ENCODE data around the gene WWOX. TPM values are rescaled to one million over a fixed set of nuclear protein-coding genes. Genes with fewer than 3 reads are reported as not detected.

Gene WWOX
- total and polyA plus RNA-seq, 10 donors, result 5.9 to 90.3 (median 26.4) TPM

- 89 to 98% (median 90%) methylated on average over 2 of the region's 2 CpGs for WGBS, 5 donors
- H3K4me1 ChIP-seq, result peaks cover 0 to 14% (median 10%) of the 10 kb centered on the region in 6 donors
Observed at GRCh38 chr16:78737630-78738029, 638.2 kb downstream of the WWOX start.

GRCh38 chr16:78738557-78738956 is 639.1 kb downstream of the WWOX start:
- no peaks in the 10 kb centered on the region for H3K36me3 ChIP-seq
- H3K27ac ChIP-seq, result no peak overlapping the region
- intact Hi-C loops (cut with DNase I; ENCODE audit: low total_unique reads), result no loop called here
- no peak for TF ChIP-seq POLR2AphosphoS5 (IDR thresholded peaks at IDR 0.05)
- no peak for TF ChIP-seq POLR2A (IDR thresholded peaks at IDR 0.05)
- TF ChIP-seq, protein P1, sequence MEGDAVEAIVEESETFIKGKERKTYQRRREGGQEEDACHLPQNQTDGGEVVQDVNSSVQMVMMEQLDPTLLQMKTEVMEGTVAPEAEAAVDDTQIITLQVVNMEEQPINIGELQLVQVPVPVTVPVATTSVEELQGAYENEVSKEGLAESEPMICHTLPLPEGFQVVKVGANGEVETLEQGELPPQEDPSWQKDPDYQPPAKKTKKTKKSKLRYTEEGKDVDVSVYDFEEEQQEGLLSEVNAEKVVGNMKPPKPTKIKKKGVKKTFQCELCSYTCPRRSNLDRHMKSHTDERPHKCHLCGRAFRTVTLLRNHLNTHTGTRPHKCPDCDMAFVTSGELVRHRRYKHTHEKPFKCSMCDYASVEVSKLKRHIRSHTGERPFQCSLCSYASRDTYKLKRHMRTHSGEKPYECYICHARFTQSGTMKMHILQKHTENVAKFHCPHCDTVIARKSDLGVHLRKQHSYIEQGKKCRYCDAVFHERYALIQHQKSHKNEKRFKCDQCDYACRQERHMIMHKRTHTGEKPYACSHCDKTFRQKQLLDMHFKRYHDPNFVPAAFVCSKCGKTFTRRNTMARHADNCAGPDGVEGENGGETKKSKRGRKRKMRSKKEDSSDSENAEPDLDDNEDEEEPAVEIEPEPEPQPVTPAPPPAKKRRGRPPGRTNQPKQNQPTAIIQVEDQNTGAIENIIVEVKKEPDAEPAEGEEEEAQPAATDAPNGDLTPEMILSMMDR (IDR thresholded peaks at IDR 0.05 in 8 of 11, conservative IDR thresholded peaks at IDR 0.05 in 3 of 11), result no peak
- WGBS, 5 donors, result 93 to 96% (median 94%) methylated on average over 5 of the region's 5 CpGs
- H3K27me3 ChIP-seq (replicated peaks in 1 of 7), result no peaks in the 10 kb centered on the region
- no peaks in the 10 kb centered on the region for H3K9me3 ChIP-seq
- no peak for DNase-seq
- H3K4me1 ChIP-seq, result peaks cover 0 to 24% (median 19%) of the 10 kb centered on the region in 6 donors
- no peak overlapping the region for H3K4me3 ChIP-seq

More at GRCh38 chr16:78737630-78738029, 638.2 kb downstream of the WWOX start:
- TF ChIP-seq POLR2AphosphoS5 (IDR thresholded peaks at IDR 0.05) (no peak), POLR2A (IDR thresholded peaks at IDR 0.05) (no peak)
- TF ChIP-seq, protein P1 (IDR thresholded peaks at IDR 0.05 in 8 of 11, conservative IDR thresholded peaks at IDR 0.05 in 3 of 11), result no peak
- Histone ChIP-seq H3K36me3 (no peaks in the 10 kb centered on the region), H3K27me3 (replicated peaks in 1 of 7) (no peaks in the 10 kb centered on the region), H3K9me3 (no peaks in the 10 kb centered on the region), H3K27ac (no peak overlapping the region), H3K4me3 (no peak overlapping the region)
- intact Hi-C loops (cut with DNase I; ENCODE audit: low total_unique reads), result no loop called here
- DNase-seq, result no peak

DNA sequence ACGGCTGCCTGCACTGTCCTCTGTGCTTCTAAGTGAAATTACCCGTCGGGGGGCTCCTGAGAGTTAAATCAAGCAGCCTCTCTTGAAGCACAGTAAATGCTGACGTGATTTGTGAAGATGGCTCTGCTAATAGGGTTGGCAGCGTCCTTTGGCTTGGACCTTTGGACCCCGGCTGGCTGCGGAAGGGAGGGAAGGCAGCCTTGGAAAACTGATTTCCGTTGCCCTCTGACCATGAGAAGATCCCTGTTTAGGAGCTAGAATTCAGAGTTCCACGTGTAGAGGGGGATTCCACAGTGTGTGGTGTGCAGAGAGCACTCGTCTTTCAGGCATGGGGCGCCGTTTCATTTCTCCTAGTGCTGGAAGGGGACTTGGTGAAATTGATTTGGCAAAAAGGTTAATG is 640.8 kb downstream of the WWOX start:
- peaks cover 0 to 39% (median 22%) of the 10 kb centered on the region in 6 donors for H3K4me1 ChIP-seq
- no peaks in the 10 kb centered on the region for H3K27me3 ChIP-seq (replicated peaks in 1 of 7)
- DNase-seq, result no peak
- no peak overlapping the region for H3K4me3 ChIP-seq
- 81 to 90% (median 87%) methylated on average over 8 to 12 of the region's 12 CpGs for WGBS, 5 donors
- no peak overlapping the region for H3K27ac ChIP-seq
- TF ChIP-seq, protein P1 (IDR thresholded peaks at IDR 0.05 in 8 of 11, conservative IDR thresholded peaks at IDR 0.05 in 3 of 11), result no peak
- no peak for TF ChIP-seq POLR2A (IDR thresholded peaks at IDR 0.05)
- TF ChIP-seq POLR2AphosphoS5 (IDR thresholded peaks at IDR 0.05), result no peak
- intact Hi-C loops (cut with DNase I; ENCODE audit: low total_unique reads), result no loop called here
- no peaks in the 10 kb centered on the region for H3K9me3 ChIP-seq
- no peaks in the 10 kb centered on the region for H3K36me3 ChIP-seq

GRCh38 chr16:78742501-78743283 is 643.2 kb downstream of the WWOX start:
- H3K27ac ChIP-seq, result peak overlapping the region; percentile 24 to 92 (median 83)
- H3K9me3 ChIP-seq, result no peaks in the 10 kb centered on the region
- peak overlapping the region in 6 of 8 donors; percentile 8 to 61 (median 20) for H3K4me3 ChIP-seq
- DNase-seq, result peak; percentile 86
- H3K4me1 ChIP-seq, result peaks cover 0 to 40% (median 22%) of the 10 kb centered on the region in 6 donors
- intact Hi-C loops (cut with DNase I; ENCODE audit: low total_unique reads), result no loop called here
- TF ChIP-seq POLR2A (IDR thresholded peaks at IDR 0.05) (no peak), POLR2AphosphoS5 (IDR thresholded peaks at IDR 0.05) (peak in 1 of 3 donors; percentile 29)
- TF ChIP-seq, protein P1 (IDR thresholded peaks at IDR 0.05 in 8 of 11, conservative IDR thresholded peaks at IDR 0.05 in 3 of 11), result no peak
- WGBS, 5 donors, result 36 to 46% (median 44%) methylated on average over 16 to 21 of the region's 21 CpGs
- no peaks in the 10 kb centered on the region for H3K27me3 ChIP-seq (replicated peaks in 1 of 7)
- H3K36me3 ChIP-seq, result no peaks in the 10 kb centered on the region
